ENCODE data around the gene TSPAN18. TPM values are rescaled to one million over a fixed set of nuclear protein-coding genes. Genes with fewer than 3 reads are reported as not detected.

The TSPAN18 gene
- total RNA-seq, 1 donor from 2014 or later = 5.2 TPM

GRCh38 chr11:44814881-44815592, 88.3 kb downstream of the TSPAN18 start:
- no peaks in the 10 kb centered on the region for H3K27me3 ChIP-seq (ENCODE audit: control insufficient read depth, insufficient read depth, low read length)
- H3K4me3 ChIP-seq (ENCODE audit: low read depth, low read length) = no peak overlapping the region
- TF ChIP-seq, protein P1, sequence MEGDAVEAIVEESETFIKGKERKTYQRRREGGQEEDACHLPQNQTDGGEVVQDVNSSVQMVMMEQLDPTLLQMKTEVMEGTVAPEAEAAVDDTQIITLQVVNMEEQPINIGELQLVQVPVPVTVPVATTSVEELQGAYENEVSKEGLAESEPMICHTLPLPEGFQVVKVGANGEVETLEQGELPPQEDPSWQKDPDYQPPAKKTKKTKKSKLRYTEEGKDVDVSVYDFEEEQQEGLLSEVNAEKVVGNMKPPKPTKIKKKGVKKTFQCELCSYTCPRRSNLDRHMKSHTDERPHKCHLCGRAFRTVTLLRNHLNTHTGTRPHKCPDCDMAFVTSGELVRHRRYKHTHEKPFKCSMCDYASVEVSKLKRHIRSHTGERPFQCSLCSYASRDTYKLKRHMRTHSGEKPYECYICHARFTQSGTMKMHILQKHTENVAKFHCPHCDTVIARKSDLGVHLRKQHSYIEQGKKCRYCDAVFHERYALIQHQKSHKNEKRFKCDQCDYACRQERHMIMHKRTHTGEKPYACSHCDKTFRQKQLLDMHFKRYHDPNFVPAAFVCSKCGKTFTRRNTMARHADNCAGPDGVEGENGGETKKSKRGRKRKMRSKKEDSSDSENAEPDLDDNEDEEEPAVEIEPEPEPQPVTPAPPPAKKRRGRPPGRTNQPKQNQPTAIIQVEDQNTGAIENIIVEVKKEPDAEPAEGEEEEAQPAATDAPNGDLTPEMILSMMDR (IDR thresholded peaks at IDR 0.05; ENCODE audit: insufficient read depth, low read length, poor library complexity, severe bottlenecking) = no peak
- H3K36me3 ChIP-seq (ENCODE audit: control insufficient read depth, insufficient read depth, low read length) = no peaks in the 10 kb centered on the region
- no peak for DNase-seq (ENCODE audit: low read depth)

DNA sequence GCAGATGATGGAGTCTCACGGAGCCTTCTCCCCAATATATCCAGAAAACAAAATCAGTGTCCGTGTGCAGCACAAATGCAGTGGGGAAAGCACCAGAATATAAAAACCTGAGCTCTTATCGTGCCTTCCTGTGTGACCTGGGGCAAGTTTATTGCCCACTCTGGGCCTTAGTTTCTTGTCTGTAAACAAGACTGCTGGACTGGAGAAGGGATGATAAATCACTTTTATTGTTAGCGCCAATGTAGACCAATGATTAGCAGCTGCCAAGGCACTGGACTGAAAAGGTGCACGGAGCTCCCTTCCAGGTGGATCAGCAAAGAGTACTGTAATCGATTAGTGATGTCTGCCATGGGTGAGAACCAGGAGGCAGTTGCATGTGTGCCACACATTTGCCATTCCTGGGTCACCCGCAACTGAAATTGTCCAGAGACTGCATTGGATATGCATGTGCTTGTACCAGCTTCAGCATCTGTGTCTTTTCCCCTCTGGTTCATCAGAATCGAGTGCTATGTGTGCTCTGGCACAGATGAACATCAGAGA, 89.2 kb downstream of the TSPAN18 start:
- DNase-seq (ENCODE audit: low read depth) = no peak
- no peak overlapping the region for H3K4me3 ChIP-seq (ENCODE audit: low read depth, low read length)
- TF ChIP-seq, protein P1 (IDR thresholded peaks at IDR 0.05; ENCODE audit: insufficient read depth, low read length, poor library complexity, severe bottlenecking) = no peak
- H3K36me3 ChIP-seq (ENCODE audit: control insufficient read depth, insufficient read depth, low read length) = no peaks in the 10 kb centered on the region
- H3K27me3 ChIP-seq (ENCODE audit: control insufficient read depth, insufficient read depth, low read length) = no peaks in the 10 kb centered on the region

- DNase-seq (ENCODE audit: low read depth) = no peak
- Histone ChIP-seq H3K4me3 (ENCODE audit: low read depth, low read length) (no peak overlapping the region), H3K27me3 (ENCODE audit: control insufficient read depth, insufficient read depth, low read length) (no peaks in the 10 kb centered on the region), H3K36me3 (ENCODE audit: control insufficient read depth, insufficient read depth, low read length) (no peaks in the 10 kb centered on the region)
- TF ChIP-seq, protein P1 (IDR thresholded peaks at IDR 0.05; ENCODE audit: insufficient read depth, low read length, poor library complexity, severe bottlenecking) = no peak
Measured at GRCh38 chr11:44816761-44817160, 90.0 kb downstream of the TSPAN18 start.

DNA sequence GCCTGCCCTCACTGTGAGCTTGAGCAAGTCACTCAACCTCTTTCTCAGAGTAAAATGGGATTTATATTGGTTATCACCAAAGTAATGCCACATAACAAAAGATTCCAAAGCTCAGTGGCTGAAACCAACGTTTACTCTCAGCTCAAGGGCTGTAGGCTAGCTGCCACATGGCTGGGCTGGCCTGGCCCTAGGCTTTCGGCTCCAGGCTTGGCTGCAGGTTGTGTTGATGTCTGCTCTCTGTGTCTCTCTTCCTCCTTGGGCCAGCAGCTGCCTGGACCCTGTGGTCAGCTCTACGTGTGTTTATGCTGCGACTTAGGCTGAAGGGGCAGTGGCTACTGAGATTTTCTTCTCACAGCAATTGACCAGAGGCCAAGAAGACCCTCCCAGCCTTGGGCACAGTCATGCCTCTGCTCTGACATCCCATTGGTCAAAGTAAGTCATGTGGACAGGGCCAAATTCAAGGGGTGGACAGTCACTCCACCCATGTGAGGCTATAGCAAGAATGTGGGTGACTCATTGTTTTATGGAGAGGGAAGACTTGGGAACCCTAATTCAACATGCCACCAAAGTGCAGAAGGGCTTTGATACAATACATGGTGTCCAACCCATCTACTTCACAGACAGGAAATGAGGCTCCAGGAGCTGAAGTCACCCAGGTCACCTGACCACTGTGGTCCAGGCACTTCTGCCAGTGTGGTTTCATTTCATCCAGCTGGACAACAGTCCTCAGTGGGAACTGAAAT, 90.6 kb downstream of the TSPAN18 start:
- no peaks in the 10 kb centered on the region for H3K36me3 ChIP-seq (ENCODE audit: control insufficient read depth, insufficient read depth, low read length)
- DNase-seq (ENCODE audit: low read depth) = no peak
- TF ChIP-seq, protein P1 (IDR thresholded peaks at IDR 0.05; ENCODE audit: insufficient read depth, low read length, poor library complexity, severe bottlenecking) = no peak
- no peak overlapping the region for H3K4me3 ChIP-seq (ENCODE audit: low read depth, low read length)
- no peaks in the 10 kb centered on the region for H3K27me3 ChIP-seq (ENCODE audit: control insufficient read depth, insufficient read depth, low read length)

GRCh38 chr11:44818110-44818509, 91.3 kb downstream of the TSPAN18 start:
- Histone ChIP-seq H3K27me3 (ENCODE audit: control insufficient read depth, insufficient read depth, low read length) (no peaks in the 10 kb centered on the region), H3K36me3 (ENCODE audit: control insufficient read depth, insufficient read depth, low read length) (no peaks in the 10 kb centered on the region), H3K4me3 (ENCODE audit: low read depth, low read length) (no peak overlapping the region)
- TF ChIP-seq, protein P1 (IDR thresholded peaks at IDR 0.05; ENCODE audit: insufficient read depth, low read length, poor library complexity, severe bottlenecking) = no peak
- DNase-seq (ENCODE audit: low read depth) = no peak

All from kidney epithelial cell (primary cell).